IMR-90 (cell line): ENCODE data around the gene CAB39. TPM values are rescaled to one million over a fixed set of nuclear protein-coding genes. Genes with fewer than 3 reads are reported as not detected.

Source experiments
- ATAC-seq: fragments of 200-7000 bp; cut with Tn5 transposase; 2 replicates; pipeline ENCODE4 v1.9.1; 2020; ENCODE audit warnings: low read depth, mild to moderate bottlenecking, moderate library complexity
- BruUV-seq: library from RNA; stranded (reverse); fragments of 400-500 nt; replicated peaks from 2 replicates; lab custom pipeline; 2021; lab: Mats Ljungman, UMichigan
- CTCF ChIA-PET: fragments of 300-600 bp; formaldehyde crosslinking; extraction: SDS; loops from one replicate; lab custom pipeline; 2021; ENCODE audit warnings: antibody characterized with exemption; lab: Yijun Ruan, JAX
- POLR2A ChIA-PET: fragments of 300-600 bp; sonication (Branson Sonifier 250); formaldehyde crosslinking; loops from one replicate; lab custom pipeline; 2022; ENCODE audit warnings: antibody characterized with exemption; ENCODE audit not compliant: unreplicated experiment; lab: Charles Lee
- DNase-seq: peaks from one replicate; pipeline ENCODE4 v3.0.0; 2013
- H2AFZ ChIP-seq: replicated peaks from 2 replicates; pipeline ENCODE3; 2013; ENCODE audit warnings: low read length, mild to moderate bottlenecking; ENCODE audit not compliant: poor library complexity
- H2AK5ac ChIP-seq: 2 replicates; pipeline ENCODE4 v1.6.1; 2013; ENCODE audit warnings: low read depth, low read length, inconsistent platforms
- H2AK9ac ChIP-seq: replicated peaks from 2 replicates; pipeline ENCODE3; 2013; ENCODE audit warnings: mild to moderate bottlenecking, low read depth, low read length, moderate library complexity; ENCODE audit not compliant: poor library complexity
- H2BK120ac ChIP-seq: 2 replicates; pipeline ENCODE4 v1.6.1; 2013; ENCODE audit warnings: low read depth, low read length, inconsistent platforms
- H2BK15ac ChIP-seq: 3 replicates; pipeline ENCODE4 v1.6.1; 2013; ENCODE audit warnings: low read depth, low read length, inconsistent platforms
- H2BK20ac ChIP-seq: 2 replicates; pipeline ENCODE4 v1.6.1; 2013; ENCODE audit warnings: low read depth, mild to moderate bottlenecking, inconsistent platforms, low read length, moderate library complexity
- H2BK5ac ChIP-seq: 2 replicates; pipeline ENCODE4 v1.6.1; 2013; ENCODE audit warnings: mild to moderate bottlenecking, low read depth, low read length, inconsistent platforms; ENCODE audit not compliant: poor library complexity, severe bottlenecking
- H3K14ac ChIP-seq: replicated peaks from 2 replicates; pipeline ENCODE4 v1.6.1; 2013; ENCODE audit warnings: low read depth, low read length, inconsistent platforms
- H3K18ac ChIP-seq: 2 replicates; pipeline ENCODE4 v1.6.1; 2013; ENCODE audit warnings: low read depth, low read length, control low read depth
- H3K23ac ChIP-seq: 2 replicates; pipeline ENCODE4 v1.6.1; 2013; ENCODE audit warnings: low read depth, low read length, inconsistent platforms
- H3K27ac ChIP-seq: 2 replicates; pipeline ENCODE4 v1.5.1; 2013; ENCODE audit warnings: mild to moderate bottlenecking, control low read depth, low read length; ENCODE audit not compliant: insufficient read depth
- H3K27me3 ChIP-seq: 2 replicates; pipeline ENCODE4 v1.6.1; 2013; ENCODE audit warnings: low read length; ENCODE audit not compliant: control insufficient read depth, insufficient read depth
- H3K36me3 ChIP-seq: 2 replicates; pipeline ENCODE4 v1.6.1; 2013; ENCODE audit warnings: low read length, mixed read lengths; ENCODE audit not compliant: control insufficient read depth, insufficient read depth
- H3K4ac ChIP-seq: 2 replicates; pipeline ENCODE4 v1.6.1; 2013; ENCODE audit warnings: low read depth, low read length, inconsistent platforms
- H3K4me1 ChIP-seq: 2 replicates; pipeline ENCODE4 v1.6.1; 2013; ENCODE audit warnings: low read length, mixed read lengths; ENCODE audit not compliant: control insufficient read depth, insufficient read depth
- H3K4me2 ChIP-seq: 2 replicates; pipeline ENCODE4 v1.6.1; 2013; ENCODE audit warnings: low read depth, mild to moderate bottlenecking, control low read depth, low read length, moderate library complexity
- H3K4me3 ChIP-seq: 2 replicates; pipeline ENCODE4 v1.5.1; 2013; ENCODE audit warnings: low read depth, mild to moderate bottlenecking, control low read depth, low read length, moderate library complexity; ENCODE audit not compliant: insufficient read depth
- H3K56ac ChIP-seq: 2 replicates; pipeline ENCODE4 v1.6.1; 2013; ENCODE audit warnings: low read length, inconsistent platforms; ENCODE audit not compliant: insufficient read depth; ENCODE audit errors: extremely low read depth
- H3K79me1 ChIP-seq, 2 experiments: 2 replicates each; pipeline ENCODE4 v1.6.1; 2013; ENCODE audit warnings: low read length in 2 of 2, inconsistent platforms in 1 of 2, low read depth in 1 of 2
- H3K9ac ChIP-seq: 2 replicates; pipeline ENCODE4 v1.6.1; 2013; ENCODE audit warnings: low read depth, low read length, control low read depth
- H3K9me1 ChIP-seq: 2 replicates; pipeline ENCODE4 v1.6.1; 2013; ENCODE audit warnings: low read length, inconsistent platforms; ENCODE audit not compliant: insufficient read depth
- H3K9me3 ChIP-seq: 2 replicates; pipeline ENCODE4 v1.6.1; 2013; ENCODE audit warnings: low read length; ENCODE audit not compliant: control insufficient read depth, insufficient read depth
- H4K20me1 ChIP-seq: 2 replicates; pipeline ENCODE4 v1.6.1; 2013; ENCODE audit warnings: low read length, inconsistent platforms; ENCODE audit not compliant: insufficient read depth
- H4K5ac ChIP-seq: 2 replicates; pipeline ENCODE4 v1.6.1; 2013; ENCODE audit warnings: mild to moderate bottlenecking, low read depth, low read length, control low read depth
- H4K8ac ChIP-seq, 2 experiments: 2 replicates each; pipeline ENCODE4 v1.6.1; 2013; ENCODE audit warnings: low read depth in 2 of 2, low read length in 2 of 2, control low read depth in 1 of 2, inconsistent platforms in 1 of 2
- H4K91ac ChIP-seq: 2 replicates; pipeline ENCODE4 v1.6.1; 2013; ENCODE audit warnings: low read depth, low read length, inconsistent platforms; ENCODE audit not compliant: insufficient read depth
- BHLHE40 ChIP-seq: fragments of 150-350 bp; IDR thresholded peaks from 2 replicates; pipeline ENCODE4 v1.6.1; 2016; ENCODE audit warnings: mild to moderate bottlenecking, low read depth, low read length
- CHD1 ChIP-seq: IDR thresholded peaks from 2 replicates; pipeline ENCODE4 v1.6.1; 2012; ENCODE audit warnings: low read depth, low read length, improper control_type of control experiment
- FOS ChIP-seq: fragments of 150-350 bp; IDR thresholded peaks from 2 replicates; pipeline ENCODE4 v1.6.1; 2016; ENCODE audit warnings: low read depth, low read length
- MAFK ChIP-seq: IDR thresholded peaks from 2 replicates; pipeline ENCODE4 v1.6.1; 2012; ENCODE audit warnings: low read depth, low read length, improper control_type of control experiment
- MXI1 ChIP-seq: IDR thresholded peaks from 2 replicates; pipeline ENCODE4 v1.6.1; 2012; ENCODE audit warnings: low read depth, mild to moderate bottlenecking, low read length, moderate library complexity, borderline replicate concordance
- NFE2L2 ChIP-seq: fragments of 150-350 bp; IDR thresholded peaks from 2 replicates; pipeline ENCODE4 v1.6.1; 2016; ENCODE audit warnings: low read depth, mild to moderate bottlenecking, low read length
- POLR2A ChIP-seq: IDR thresholded peaks from 2 replicates; pipeline ENCODE4 v1.6.1; 2012; ENCODE audit warnings: mild to moderate bottlenecking, low read depth, low read length
- RAD21 ChIP-seq: IDR thresholded peaks from 2 replicates; pipeline ENCODE4 v1.6.1; 2012; ENCODE audit warnings: low read length, improper control_type of control experiment
- RFX5 ChIP-seq: IDR thresholded peaks from 2 replicates; pipeline ENCODE4 v1.8.0; 2012; ENCODE audit warnings: low read depth, mild to moderate bottlenecking, low read length, moderate library complexity
- SMC3 ChIP-seq: fragments of 150-350 bp; IDR thresholded peaks from 2 replicates; pipeline ENCODE4 v1.6.1; 2016; ENCODE audit warnings: low read depth, mild to moderate bottlenecking, antibody characterized with exemption, low read length, moderate library complexity
- WGBS, 2 experiments: methylation state at CpG; one replicate each; pipeline versions ENCODE4 v1.1.5 to v1.1.7; 2013; ENCODE audit warnings: missing lambda C conversion rate in 2 of 2; ENCODE audit not compliant: insufficient read length in 1 of 2; ENCODE audit errors: extremely low coverage in 2 of 2; 5-methylcytosine and 5-hydroxymethylcytosine counted together
- dilution Hi-C: fragments of 300-500 bp; cut with HindIII; formaldehyde crosslinking; loops from one replicate; pipeline ENCODE4 v1.14.3; 2018; ENCODE audit warnings: low sequenced_read_pairs; ENCODE audit not compliant: unreplicated experiment
- in situ Hi-C: fragments of 300-500 bp; cut with MboI; formaldehyde crosslinking; loops from 3 replicates; pipeline ENCODE4 v1.14.3; 2019; ENCODE audit warnings: low sequenced_read_pairs, inconsistent platforms, mixed read lengths
- intact Hi-C: fragments of 100-400 bp; cut with micrococcal nuclease; formaldehyde crosslinking; loops from 2 replicates; pipeline ENCODE4 v1.10.0; 2022
- polyA plus RNA-seq, 3 experiments: library from polyadenylated mRNA; depleted of rRNA; stranded (reverse); fragments of >200 nt; gene quantifications; 2 replicates each; pipeline ENCODE4 v1.2.3, GENCODE V29; 2012; ENCODE audit warnings: low replicate concordance in 1 of 3
- total RNA-seq: library from RNA; depleted of rRNA; stranded (reverse); fragments of >200 nt; gene quantifications from 2 replicates; pipeline ENCODE4 v1.2.3, GENCODE V29; 2012
- TF ChIP-seq, protein P1 (sequence below): conservative IDR thresholded peaks from 2 replicates; pipeline ENCODE4 v1.5.1; 2012; ENCODE audit warnings: mild to moderate bottlenecking, low read depth, low read length, improper control_type of control experiment
- TF ChIP-seq, protein P2 (sequence below): fragments of 150-350 bp; IDR thresholded peaks from 2 replicates; pipeline ENCODE4 v1.6.1; 2017; ENCODE audit warnings: mild to moderate bottlenecking, antibody characterized with exemption, low read length, low read depth

The CAB39 gene
- total and polyA plus RNA-seq, 2 of the 4 experiments (the other 2 are of a cell fraction) = 38.2 to 71.7 TPM

DNA sequence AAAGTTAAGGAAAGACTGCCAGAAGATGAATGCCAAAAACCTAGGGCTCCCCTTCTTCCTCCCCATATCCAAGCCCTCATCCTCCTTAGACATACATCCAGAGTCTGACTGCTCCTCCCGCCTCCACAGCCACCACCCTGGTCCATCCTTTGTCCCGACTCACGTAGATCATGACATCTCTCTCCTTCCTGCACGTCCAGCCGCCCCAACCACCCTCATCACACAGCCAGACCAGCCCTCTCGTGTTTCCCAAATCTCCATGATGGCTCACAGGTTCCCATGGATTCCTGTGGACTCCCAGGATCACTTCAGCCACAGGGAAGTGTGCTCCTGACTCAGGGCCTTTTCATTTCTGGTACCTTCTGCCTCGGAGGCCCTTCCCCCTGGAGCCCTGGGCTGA, 47.8 kb upstream of the CAB39 start:
- Histone ChIP-seq H3K9me3 (no peaks in the 10 kb centered on the region), H4K5ac (no peak overlapping the region), H3K4me3 (no peak overlapping the region), H2BK20ac (no peak overlapping the region), H2AK9ac (peak overlapping the region; percentile 30), H3K4ac (peak overlapping the region; percentile 45; the same call in 1 of the 2 replicates), H2BK15ac (no peak overlapping the region), H3K9me1 (peaks cover 26% of the 10 kb centered on the region), H3K36me3 (no peaks in the 10 kb centered on the region), H2BK120ac (peak overlapping the region; percentile 45; the same call in 1 of the 2 replicates), H3K18ac (no peak overlapping the region), H3K27ac (no peak overlapping the region), H3K79me1 (peaks cover 0 to 5% of the 10 kb centered on the region in 2 experiments; a peak in 1 of 4 replicates), H2BK5ac (no peak overlapping the region), H3K14ac (0 out of 2 replicates have a peak overlapping the region, but pooled peaks have one; percentile 28), H3K56ac (no peak overlapping the region), H3K4me2 (no peak overlapping the region), H3K23ac (no peak overlapping the region), H2AFZ (peak overlapping the region; percentile 52), H4K20me1 (no peaks in the 10 kb centered on the region), H4K91ac (no peak overlapping the region), H3K27me3 (no peaks in the 10 kb centered on the region), H3K9ac (no peak overlapping the region), H4K8ac (no peak overlapping the region), H2AK5ac (peak overlapping the region; percentile 56; the same call in 1 of the 2 replicates), H3K4me1 (peaks cover 26% of the 10 kb centered on the region)
- 90% methylated on average over 6 of the region's 7 CpGs; no CpG with 5 or more reads in 1 of the 2 experiments for whole genome bisulfite sequencing, 2 experiments
- in situ Hi-C loops = no loop called here
- no peak for ATAC-seq
- no TSS peak for BruUV-seq
- intact Hi-C loops = loop anchor here (10.0 kb wide), 1 partner anchor 820 kb away; no protein-coding TSS in a partner anchor
- TF ChIP-seq, protein P1, sequence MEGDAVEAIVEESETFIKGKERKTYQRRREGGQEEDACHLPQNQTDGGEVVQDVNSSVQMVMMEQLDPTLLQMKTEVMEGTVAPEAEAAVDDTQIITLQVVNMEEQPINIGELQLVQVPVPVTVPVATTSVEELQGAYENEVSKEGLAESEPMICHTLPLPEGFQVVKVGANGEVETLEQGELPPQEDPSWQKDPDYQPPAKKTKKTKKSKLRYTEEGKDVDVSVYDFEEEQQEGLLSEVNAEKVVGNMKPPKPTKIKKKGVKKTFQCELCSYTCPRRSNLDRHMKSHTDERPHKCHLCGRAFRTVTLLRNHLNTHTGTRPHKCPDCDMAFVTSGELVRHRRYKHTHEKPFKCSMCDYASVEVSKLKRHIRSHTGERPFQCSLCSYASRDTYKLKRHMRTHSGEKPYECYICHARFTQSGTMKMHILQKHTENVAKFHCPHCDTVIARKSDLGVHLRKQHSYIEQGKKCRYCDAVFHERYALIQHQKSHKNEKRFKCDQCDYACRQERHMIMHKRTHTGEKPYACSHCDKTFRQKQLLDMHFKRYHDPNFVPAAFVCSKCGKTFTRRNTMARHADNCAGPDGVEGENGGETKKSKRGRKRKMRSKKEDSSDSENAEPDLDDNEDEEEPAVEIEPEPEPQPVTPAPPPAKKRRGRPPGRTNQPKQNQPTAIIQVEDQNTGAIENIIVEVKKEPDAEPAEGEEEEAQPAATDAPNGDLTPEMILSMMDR = no peak
- no peak for TF ChIP-seq SMC3
- TF ChIP-seq MXI1 = no peak
- TF ChIP-seq CHD1 = no peak
- no peak for TF ChIP-seq RAD21
- no peak for TF ChIP-seq NFE2L2
- TF ChIP-seq, protein P2, sequence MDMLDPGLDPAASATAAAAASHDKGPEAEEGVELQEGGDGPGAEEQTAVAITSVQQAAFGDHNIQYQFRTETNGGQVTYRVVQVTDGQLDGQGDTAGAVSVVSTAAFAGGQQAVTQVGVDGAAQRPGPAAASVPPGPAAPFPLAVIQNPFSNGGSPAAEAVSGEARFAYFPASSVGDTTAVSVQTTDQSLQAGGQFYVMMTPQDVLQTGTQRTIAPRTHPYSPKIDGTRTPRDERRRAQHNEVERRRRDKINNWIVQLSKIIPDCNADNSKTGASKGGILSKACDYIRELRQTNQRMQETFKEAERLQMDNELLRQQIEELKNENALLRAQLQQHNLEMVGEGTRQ = no peak
- TF ChIP-seq RFX5 = no peak
- no peak for TF ChIP-seq MAFK
- TF ChIP-seq FOS = no peak
- no peak for TF ChIP-seq POLR2A
- no peak for TF ChIP-seq BHLHE40
- no peak for DNase-seq
- dilution Hi-C loops = no loop called here
- POLR2A ChIA-PET = no interaction called here
- CTCF ChIA-PET = no interaction called here
